Left colon (tissue), 2 donors: Measurements from ENCODE around the gene DLGAP1. TPM values are rescaled to one million over a fixed set of nuclear protein-coding genes. Genes with fewer than 3 reads are reported as not detected.
"Not testable (repeated sequence)": the region's sequence is repeated elsewhere in the genome, so short reads cannot be mapped to it uniquely, and the experiment has no call there.

ENCODE experiments used
- ATAC-seq: fragments of 200-7000 bp; cut with Tn5 transposase; one replicate; pipeline ENCODE4 v1.9.1; 2020; ENCODE audit warnings: mild to moderate bottlenecking, moderate library complexity
- DNase-seq, 2 donors: peaks; one replicate each; pipeline ENCODE4 v3.0.0-alpha.2; 2020
- intact Hi-C, 2 donors: fragments of 100-400 bp; cut with DNase I in 1 of 2; cut with micrococcal nuclease in 1 of 2; formaldehyde crosslinking; loops; one replicate each; pipeline versions ENCODE4 v1.11.2 to v1.14.0; 2022; cut with DNase I, micrococcal nuclease
- total RNA-seq, 2 donors: library from RNA; stranded (reverse); fragmentation: NEBNext Ultra II Directional; extraction: Animal tissue kit (Norgen Biotek cat#: 25700); gene quantifications; one replicate each; pipeline ENCODE4 v1.2.1, GENCODE V29; 2021
- donor health status: DM: no; HTN: no; CAD: no.
- donor health status: DM: yes; HTN: yes; CAD: no.

The DLGAP1 gene
- total RNA-seq, 2 donors from 2014 or later = 0.95 to 2.2 TPM

DNA sequence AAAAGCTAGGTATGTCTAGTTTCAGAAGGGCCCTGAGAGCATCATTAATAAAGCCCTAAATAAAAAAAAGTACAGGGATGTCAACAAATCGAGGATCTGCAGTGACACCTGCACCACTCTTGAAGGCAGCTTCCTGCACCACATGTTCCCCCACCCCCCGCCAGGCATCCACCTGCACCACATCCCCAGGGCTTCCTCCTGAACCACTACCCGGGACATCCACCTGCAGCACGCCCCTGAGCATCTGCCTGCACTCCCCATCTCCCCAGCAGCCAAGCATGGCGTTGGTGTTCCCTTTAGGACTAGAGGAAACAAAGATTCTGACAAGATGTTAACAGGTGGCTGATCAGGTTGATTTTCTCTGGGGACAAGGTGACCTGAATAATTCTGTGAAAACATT is 55.2 kb downstream of the DLGAP1 start:
- intact Hi-C loops = no loop called here
- DNase-seq (no peak), ATAC-seq (no peak)

DNA sequence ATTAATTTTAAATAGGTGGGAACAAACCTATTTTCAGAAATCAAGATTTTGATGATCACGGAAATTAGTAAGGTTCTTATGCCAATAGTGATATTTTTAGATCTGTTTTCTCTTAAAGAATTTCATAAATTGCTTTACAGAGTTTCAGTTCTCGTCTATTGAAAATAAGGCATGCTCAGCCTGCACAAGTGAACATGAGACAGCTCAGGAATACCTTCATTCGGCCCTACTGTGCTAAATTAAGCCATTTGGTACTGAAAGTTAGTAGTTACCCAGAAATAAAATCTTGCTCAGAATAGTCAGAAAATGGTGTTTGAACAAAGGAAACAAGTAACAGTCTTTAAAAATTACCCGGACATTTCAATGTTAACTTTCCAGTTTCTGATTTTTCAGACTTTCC is 60.4 kb downstream of the DLGAP1 start:
- intact Hi-C loops = no loop called here

DNA sequence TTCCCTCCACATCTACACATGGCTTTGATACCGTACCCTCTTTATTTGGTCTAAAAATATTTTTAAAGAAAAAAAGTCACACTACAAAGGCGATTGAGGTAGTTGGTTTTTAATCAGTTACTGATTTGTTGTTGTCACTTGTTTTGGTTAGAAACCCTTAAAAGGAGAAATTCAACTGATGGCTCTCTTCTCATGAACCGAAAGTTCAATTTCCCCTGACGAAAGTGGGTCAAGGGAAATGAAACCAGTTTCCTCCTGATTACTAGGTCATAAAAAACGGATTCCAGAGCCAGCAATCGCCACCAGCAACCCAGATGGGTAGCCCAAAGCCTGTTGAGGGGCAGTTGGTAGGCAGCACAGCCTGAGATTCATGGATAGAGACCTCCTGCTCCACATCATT is 63.2 kb downstream of the DLGAP1 start:
- no peak for ATAC-seq
- intact Hi-C loops = no loop called here
- DNase-seq = no peak

More for the DNA sequence above, 60.4 kb downstream of the DLGAP1 start:
- ATAC-seq (no peak), DNase-seq (no peak)

DNA sequence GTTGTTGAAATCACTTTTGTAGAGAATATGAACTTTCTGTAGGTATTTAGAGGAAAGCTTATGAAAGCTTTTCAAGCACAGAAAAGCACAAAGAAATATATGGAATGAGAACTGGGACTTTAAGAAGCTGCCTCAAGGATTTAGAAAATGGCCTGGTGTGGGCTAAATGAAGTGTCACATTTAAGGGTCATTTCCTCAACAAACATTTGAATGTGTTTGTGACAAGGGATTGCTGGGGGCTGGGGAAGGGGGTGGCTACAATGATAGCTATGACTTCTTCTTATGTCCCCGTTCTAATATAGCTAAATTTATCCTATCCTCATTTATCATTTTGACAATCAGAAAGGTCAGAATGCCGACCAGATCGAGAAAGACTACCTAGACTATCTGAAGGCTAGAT is 69.2 kb downstream of the DLGAP1 start:
- intact Hi-C loops = no loop called here
- DNase-seq = no peak
- no peak for ATAC-seq

DNA sequence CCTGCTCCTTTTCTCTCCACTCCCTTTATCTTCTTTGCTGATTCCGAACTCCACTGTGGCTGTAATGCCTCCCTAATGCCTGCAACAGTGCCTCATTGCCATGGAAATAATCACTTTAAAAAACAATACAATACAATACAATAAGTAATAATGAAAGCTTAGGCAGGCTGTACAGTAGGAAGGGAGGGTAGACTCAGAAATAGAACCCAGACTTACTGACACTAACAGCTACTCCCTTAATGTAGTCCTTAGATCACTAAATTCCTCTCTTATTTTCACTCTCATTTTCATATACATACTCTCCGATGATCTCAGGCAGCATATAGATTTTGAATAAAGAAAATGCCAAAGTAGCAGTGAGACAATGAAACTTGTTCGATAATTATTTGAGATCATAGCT is 70.2 kb downstream of the DLGAP1 start:
- intact Hi-C loops = no loop called here
- ATAC-seq (no peak), DNase-seq (no peak)

DNA sequence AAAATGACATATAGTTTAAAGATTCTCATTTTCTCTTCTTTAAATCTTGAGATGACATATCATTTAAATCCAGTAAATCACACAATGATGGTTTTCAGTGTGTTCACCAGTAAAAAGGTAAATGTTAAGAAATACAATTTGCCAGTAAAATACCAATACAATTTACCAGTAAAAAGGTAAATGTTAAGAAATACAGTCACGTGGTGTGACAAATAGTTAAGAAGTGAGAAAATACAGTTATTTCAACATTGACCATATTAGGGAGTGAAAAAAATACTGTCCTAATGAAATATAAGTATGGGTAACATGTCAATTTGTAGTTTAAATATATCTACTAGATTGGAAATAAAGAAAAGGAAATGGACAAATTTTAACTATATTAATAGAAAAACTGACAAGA is 80.5 kb downstream of the DLGAP1 start:
- DNase-seq = no peak
- intact Hi-C loops = no loop called here
- no peak for ATAC-seq

DNA sequence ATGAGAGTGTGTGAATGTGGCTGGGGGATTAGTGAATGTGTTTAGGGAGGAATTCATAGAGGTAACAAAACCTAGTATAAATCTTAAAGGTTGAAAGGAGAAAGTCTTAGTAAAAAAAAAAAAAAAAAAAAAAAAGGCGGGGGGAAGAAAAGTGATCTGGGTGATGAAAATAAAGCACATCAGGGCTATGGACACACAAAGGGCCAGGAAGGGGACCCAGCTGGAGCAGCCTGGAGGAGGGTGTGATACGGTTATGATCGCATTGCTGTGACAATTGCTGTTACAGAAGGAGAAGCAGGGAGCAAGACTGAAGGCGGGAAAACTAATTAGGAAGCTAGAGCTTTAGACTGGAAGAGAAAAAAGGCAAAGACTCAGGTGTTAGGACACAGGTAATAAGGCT is 85.4 kb downstream of the DLGAP1 start:
- ATAC-seq (no peak), DNase-seq (no peak)
- intact Hi-C loops = no loop called here

DNA sequence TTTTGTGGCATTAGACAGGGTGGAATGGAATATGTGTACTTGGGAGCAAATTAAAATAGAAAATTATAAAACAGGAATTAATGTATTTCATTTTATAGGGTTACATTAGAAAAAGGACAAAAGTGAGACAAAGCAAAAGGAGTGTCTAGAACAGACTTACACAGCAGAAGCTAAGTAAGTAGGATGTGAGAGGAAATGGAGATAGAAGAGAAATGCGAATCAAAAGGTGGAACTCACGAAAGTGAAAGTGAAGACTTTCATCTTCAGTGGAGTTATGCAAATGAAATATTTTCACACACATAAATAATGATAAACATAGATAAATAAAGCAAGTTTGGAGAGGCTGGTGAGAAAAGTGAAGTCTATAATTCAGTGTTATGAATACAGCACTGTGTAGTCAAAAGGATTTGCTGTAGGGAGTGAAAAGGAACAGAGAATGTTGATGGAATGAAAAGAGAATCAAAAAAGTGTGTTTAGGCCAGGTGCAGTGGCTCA is 94.8 kb downstream of the DLGAP1 start:
- intact Hi-C loops = no loop called here
- DNase-seq (no peak), ATAC-seq (no peak)

DNA sequence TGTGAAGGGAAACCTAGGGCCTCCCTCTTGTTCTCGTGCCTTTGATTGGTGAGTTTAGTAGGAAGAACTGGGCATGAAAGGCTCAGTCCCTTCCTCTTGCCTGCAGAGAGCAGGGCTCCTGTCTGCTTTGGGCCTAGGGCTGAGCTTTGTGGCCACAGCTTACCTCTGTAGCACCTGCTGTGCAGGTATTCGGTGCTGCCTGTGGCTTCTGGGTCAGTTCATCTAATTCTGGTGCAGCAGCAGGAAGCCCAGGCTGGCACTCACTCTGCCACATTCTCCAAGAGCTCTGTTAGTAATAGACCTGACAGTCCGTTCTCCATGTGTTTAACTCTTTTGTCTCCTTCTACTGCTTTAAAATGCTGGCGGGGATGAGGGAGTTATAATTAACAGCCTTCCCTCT is 96.5 kb downstream of the DLGAP1 start:
- no peak for DNase-seq
- ATAC-seq = no peak
- intact Hi-C loops = no loop called here

DNA sequence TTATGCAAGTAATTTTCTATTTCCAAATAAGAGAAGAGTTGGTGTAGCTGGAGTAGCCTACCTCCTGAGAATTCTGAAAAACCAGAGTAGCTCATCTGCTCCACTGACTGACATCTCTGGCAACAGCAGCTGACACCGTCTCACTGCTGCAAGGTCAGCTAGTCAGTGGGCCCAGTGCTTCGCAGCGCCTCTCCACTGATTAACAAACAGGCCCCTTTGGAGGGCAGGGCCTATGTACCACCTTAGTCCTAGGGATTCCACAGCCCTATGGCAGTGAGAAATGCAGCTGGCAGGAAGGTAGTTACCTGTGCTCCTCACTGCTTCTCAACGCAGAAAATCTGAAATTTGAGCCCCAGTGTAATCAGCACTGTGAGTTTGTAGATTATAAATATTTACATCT is 97.5 kb downstream of the DLGAP1 start:
- DNase-seq (no peak), ATAC-seq (no peak)
- intact Hi-C loops = no loop called here

DNA sequence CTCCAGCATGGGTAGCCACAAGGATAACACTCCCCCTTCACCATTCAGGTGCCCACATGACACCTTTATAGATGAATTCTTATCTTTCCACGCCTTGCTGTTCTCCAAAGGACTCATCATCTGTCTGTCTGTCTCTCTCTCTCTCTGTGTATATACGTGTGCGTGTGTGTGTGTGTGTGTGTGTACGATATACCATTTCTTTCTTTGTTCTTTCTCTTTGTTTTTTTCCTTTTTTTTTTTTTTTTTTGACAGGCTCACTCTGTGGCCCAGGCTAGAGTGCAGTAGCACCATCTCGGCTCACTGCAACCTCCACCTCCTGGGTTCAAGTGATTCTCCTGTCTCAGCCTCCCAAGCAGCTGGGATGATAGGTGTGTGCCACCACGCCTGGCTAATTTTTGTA is 98.2 kb downstream of the DLGAP1 start:
- intact Hi-C loops = no loop called here
- DNase-seq = no peak
- ATAC-seq = no peak

DNA sequence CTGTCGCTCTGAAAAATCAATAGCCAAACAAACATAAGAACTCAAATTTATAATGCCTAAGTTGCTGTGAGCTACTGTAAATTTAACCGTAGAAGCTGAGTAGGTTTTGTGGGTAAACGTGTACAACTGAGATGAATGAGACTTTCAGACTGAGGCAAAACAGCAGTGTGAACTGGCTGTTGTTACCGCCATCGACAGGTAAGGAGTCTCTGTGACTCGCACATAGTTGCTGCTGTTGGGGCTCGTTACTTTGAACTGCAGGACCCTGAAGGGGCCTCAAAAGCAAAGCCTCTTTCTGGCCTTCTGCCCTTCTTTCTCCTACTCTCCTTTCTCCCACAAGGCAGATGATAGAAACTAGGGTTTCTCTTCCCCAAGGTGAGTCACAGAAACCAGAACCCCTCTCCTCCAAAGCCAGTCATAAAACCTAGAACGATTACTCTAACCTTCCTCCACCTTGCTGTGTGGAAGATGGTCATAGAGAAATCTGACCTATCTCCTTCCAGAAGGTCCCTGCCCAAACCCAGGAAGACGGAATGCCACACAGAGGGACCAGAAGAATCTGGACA is 101.2 kb downstream of the DLGAP1 start:
- DNase-seq = no peak
- ATAC-seq = no peak
- intact Hi-C loops = no loop called here

DNA sequence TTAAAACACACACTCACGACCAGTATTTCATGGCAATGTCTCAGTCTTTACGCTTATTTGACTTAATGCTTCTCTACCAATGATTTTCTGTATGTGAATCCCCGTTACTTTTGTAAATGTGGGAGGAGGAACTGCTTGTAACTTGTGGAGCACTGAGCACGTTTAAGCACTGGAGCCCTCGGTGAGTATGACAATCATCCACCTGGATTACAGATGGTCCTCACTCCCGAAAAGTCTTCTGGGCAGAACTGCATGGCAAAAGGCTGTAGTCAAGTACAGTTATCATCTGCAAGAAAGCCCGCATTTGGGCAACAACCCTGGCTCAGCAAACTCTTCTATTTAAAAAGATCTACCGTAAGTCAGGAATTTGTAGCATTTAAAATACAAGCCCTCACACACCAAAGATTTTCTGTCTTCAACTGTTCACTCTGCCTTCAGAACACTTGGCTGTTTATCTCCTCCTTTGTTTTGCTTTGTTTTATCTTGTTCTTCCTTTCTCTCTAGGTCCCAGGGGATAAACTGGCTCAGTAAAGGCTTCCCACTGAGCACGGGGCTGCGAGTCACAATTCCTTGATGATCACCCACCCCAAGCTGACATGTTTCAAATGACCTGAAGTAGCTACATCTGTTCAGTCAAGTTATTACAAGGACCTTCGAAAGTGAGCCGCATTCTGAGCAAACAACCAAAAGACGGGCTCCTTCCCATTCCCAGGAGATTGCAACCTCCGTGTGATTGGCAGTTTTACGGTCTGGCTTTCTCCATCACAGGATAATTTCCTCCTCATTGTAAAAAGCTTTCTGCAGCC is 102.2 kb downstream of the DLGAP1 start:
- ATAC-seq = no peak
- intact Hi-C loops = no loop called here
- DNase-seq = no peak

DNA sequence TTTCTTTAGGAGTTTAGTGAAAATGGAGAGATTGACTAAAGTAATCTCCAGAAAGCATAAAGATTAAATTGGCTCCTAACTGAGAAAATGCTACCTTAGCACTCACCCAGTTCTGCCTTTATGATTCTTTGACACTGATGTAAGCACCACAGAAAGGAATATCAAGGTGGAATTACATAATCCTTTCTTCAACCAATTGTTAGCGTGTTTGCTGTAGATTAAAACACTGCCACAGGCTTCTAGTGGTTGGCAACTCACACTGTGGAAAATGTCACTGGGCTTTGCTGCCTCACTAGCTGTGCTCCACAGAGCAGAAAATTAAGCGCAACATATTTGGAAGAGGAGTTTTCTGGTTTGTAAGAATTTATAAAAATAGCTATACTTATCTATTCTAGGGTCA is 104.1 kb downstream of the DLGAP1 start:
- DNase-seq = no peak
- intact Hi-C loops = no loop called here

DNA sequence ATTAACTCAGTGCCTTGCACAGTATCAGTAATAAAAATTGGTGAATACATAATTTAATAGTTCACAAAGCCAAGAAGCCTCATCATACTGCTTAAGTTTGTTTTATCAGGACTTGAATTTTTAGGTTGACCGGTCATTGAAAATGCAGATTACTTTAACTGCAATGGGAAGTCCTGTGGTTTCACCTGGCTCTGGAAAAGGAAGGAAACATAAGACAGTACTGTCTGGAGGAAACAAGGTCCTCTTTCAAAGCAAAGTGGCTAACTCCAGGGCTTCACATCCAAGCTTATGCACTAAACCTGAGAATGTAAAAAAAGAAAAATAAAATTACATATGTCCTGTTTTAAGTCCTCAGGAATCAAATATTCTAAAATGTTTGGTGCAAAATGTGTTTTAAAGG is 119.7 kb downstream of the DLGAP1 start:
- intact Hi-C loops = no loop called here
- DNase-seq = no peak
- ATAC-seq = no peak

More for the DNA sequence above, 104.1 kb downstream of the DLGAP1 start:
- no peak for ATAC-seq

DNA sequence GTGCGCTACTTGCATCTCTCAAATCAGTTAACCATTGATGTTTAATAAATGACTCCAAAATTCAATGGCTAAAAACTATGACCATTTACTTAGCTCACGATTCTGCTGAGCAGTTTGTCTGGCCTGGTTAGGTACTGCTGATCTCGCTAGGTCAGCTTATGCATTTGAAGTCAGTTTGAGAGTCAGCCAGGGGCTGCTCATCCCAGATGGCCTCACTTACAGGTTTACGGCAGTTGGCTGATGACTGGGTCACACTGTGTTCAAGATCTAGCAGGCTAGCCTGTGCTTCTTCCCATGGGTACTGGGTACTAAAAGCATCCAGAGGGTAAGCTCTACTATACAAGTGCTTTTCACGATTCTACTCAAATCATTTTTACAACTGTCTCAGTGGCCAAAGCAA is 122.1 kb downstream of the DLGAP1 start:
- DNase-seq (no peak), ATAC-seq (no peak)
- intact Hi-C loops = no loop called here

DNA sequence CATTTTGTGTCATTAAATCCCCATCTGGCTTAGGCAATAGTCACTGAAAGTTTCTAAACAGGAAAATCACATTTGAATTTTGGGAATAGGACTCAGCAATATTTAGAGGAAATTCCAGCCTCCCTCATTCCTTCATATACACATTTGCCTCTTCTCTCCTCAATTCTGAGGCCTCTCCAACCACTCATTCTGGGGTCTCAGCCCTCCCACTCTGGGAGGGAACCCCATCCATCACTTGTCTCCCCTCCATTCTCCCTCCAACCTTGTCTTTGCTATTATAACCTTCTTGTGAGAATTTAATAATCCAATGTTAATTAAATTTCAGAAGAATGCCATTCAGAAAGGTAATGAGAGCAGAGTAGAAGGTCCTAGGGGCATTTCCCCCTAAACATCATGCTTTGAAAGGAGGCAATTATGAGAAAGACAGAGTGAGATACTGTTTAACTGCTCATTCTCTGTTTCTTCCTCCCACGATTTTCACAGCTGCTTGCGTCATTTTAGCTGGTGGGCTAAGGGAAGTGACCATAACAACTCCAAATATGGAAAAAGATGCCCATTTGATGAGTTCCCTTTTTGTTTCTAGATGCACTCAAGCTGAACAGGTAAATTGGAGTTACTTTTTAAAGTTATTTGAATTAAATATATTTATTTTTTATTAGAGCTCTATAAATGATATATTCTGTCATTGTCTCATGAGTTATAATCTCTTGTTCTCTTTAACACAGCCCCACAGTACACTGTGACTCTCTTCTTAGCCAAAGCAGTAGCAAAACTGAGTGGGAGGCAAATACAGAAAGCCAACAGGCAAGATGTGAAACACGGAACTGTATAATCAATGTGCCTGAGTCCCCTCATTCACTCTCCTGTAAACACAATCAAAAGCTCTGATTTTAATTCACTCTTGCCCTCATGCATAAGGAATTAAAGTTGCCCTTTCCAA is 135.1 kb downstream of the DLGAP1 start:
- intact Hi-C loops = no loop called here
- DNase-seq (no peak), ATAC-seq (no peak)

DNA sequence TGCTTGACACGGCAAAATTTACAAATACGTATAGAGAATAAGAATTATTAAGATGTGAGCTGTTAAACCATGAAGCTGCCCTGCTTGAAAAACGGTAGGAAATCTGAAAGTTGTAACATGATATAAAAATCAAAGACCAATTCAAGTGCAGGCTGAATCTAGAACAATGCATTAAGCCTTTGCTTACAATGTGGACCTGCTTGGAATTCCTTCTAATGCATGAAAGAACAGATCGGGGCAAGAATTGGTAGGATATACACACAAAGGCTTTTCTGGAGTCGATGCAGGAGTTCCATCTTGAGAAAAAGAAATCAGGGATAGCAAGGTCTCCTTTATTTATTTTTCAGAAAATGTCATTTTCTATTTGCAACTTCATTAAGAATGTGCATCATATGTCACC is 136.8 kb downstream of the DLGAP1 start:
- intact Hi-C loops = no loop called here
- no peak for ATAC-seq
- DNase-seq = no peak

DNA sequence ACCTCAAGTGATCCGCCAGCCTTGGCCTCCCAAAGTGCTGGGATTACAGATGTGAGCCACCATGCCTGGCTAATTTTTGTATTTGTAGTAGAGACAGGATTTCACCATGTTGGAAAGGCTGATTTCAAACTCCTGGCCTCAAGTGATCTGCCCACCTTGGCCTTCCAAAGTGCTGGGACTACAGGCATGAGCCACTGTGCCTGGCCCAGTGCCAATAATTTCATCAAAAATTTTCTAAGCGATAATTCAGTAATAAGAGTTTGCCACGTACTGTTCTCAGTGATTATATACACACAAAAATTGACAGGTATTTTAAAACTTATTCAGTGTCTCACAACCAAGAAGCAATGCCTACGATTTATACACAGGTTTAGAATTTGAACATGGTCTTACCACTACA is 143.2 kb downstream of the DLGAP1 start:
- DNase-seq, intact Hi-C loops, ATAC-seq: not testable (repeated sequence)

DNA sequence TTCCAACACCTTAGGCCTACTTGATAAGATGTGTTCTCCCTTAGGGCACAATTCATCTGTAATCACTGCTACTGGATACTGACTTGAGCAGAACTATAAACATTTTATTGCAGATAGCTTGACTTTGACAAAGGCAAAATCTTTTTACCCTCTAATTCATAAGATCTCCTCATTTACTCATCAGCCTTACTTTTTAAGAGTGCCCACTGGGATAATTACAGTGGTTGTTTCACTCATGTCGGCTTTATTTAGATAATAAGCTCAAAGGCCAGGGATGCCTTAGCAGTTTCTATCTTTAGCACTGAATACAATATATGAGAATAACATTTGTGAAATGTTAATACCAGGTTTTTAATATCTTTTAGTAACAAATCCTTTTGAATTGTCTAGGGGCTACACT is 144.0 kb downstream of the DLGAP1 start:
- DNase-seq = no peak
- no peak for ATAC-seq

More for the DNA sequence above, 144.0 kb downstream of the DLGAP1 start:
- intact Hi-C loops = no loop called here
